ENCODE measurements around the gene SRRM4.

DNA sequence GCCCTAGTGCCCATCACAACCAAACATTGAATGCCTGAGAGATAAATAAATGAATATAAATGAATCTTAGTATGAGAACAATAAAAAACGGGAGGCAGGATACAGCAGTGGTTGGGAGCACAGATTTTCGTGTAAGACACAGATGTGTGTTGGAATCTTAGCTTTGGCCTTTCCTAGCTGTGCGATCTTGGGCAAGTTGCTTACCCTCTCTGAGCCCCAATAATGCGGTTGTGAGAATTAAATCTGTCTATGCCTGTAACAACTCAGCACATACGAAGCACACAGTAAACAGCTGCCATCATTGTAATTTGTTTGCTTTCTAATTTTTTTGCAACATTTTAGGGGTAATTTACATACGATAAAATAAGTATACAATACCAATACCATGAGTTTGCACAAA lies 89.8 kb downstream of the SRRM4 start:
- TF ChIP-seq EZH2 (IDR thresholded peaks at IDR 0.05; ENCODE audit: borderline replicate concordance, low read length) (no peak), CTCF (IDR thresholded peaks at IDR 0.05; ENCODE audit: low read length) (no peak)

Measured in OCI-LY1 (cell line).